K562 treated with DMSO at 1 percent for 24 hours (cell line): ENCODE data around the gene PRDM13. TPM values are rescaled to one million over a fixed set of nuclear protein-coding genes. Genes with fewer than 3 reads are reported as not detected.

Source experiments
- total RNA-seq: library from RNA; unstranded; fragments of 300-600 nt; gene quantifications from 2 replicates; pipeline ENCODE4 v1.2.3, GENCODE V29; 2022; ENCODE audit warnings: low read depth; ENCODE audit not compliant: insufficient read depth

PRDM13 gene
- not detected in 2 replicates for total RNA-seq

GRCh38 chr6:99606656-99607415 is at the start of gene PRDM13:
TSS of gene PRDM13 (plus strand) at chr6:99606833. CDS start at chr6:99607035, 202 bp downstream.

GRCh38 chr6:99568103-99568933 is 38.3 kb upstream of the PRDM13 start, which contains the start of gene CCNC:
TSS of gene CCNC (minus strand) at chr6:99568660. CDS start at chr6:99568527, 133 bp downstream.

Other genes starting within 250 kb of the PRDM13 start
- 10.1 and 10.5 TPM in 2 replicates for gene COQ3, start 212.6 kb upstream of the PRDM13 start, total RNA-seq
- 53.3 and 69.7 TPM in 2 replicates for gene PNISR, start 181.5 kb upstream of the PRDM13 start, total RNA-seq
- gene USP45, start 91.4 kb upstream of the PRDM13 start, total RNA-seq = 7.5 and 9.4 TPM in 2 replicates
- 29.9 and 52.4 TPM in 2 replicates for gene CCNC, start 38.2 kb upstream of the PRDM13 start, total RNA-seq